Body of pancreas (tissue), 4 donors: ENCODE measurements around the gene STX18.

Source experiments
- POLR2A ChIP-seq, 3 donors: fragments of 450-650 bp; IDR thresholded peaks; one replicate each; pipeline ENCODE4 v1.6.1; 2016; ENCODE audit warnings: antibody characterized with exemption in 3 of 3, mild to moderate bottlenecking in 2 of 3
- TF ChIP-seq, protein P1 (sequence below), 7 experiments: fragments of 450-650 bp in 4 of 7; fragments of 200-600 bp in 3 of 7; sonication (generic) in 3 of 7; IDR thresholded peaks; one replicate each; pipeline ENCODE4 v1.5.1; 2016 to 2019; ENCODE audit warnings: antibody characterized with exemption in 7 of 7

DNA sequence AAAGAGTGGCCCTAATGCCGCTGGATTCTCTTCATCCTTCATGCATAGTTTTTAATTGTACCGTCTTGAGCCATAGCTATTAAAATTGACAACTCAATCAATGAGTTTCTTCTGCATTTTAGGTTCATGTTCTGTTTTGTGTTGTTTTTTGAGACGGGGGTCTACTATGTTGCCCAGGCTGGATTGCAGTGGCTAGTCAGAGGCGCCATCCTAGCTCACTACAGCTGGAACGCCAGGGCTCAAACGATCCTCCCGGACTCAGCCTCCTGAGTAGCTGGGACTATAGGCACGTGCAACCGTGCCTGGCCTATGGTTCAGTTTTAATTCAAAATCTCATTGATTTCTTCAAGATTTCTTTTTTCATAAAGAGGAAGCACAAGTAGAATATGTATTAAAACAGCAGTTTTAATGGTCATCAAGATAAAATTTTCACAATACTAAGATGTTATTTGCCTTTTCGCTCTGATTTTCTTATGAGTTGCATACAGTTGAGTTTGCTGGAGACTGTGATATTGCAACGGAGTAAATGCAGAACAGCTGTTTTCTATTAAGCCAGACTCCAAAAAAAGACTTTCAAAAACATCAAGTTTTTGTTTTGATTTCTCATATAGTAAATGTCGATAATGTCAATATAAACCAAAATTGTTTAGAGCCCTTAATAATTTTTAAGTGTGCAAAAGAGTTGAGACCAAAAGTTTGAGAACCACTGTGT is 1.1 kb upstream of the STX18 start:
- TF ChIP-seq, protein P1, sequence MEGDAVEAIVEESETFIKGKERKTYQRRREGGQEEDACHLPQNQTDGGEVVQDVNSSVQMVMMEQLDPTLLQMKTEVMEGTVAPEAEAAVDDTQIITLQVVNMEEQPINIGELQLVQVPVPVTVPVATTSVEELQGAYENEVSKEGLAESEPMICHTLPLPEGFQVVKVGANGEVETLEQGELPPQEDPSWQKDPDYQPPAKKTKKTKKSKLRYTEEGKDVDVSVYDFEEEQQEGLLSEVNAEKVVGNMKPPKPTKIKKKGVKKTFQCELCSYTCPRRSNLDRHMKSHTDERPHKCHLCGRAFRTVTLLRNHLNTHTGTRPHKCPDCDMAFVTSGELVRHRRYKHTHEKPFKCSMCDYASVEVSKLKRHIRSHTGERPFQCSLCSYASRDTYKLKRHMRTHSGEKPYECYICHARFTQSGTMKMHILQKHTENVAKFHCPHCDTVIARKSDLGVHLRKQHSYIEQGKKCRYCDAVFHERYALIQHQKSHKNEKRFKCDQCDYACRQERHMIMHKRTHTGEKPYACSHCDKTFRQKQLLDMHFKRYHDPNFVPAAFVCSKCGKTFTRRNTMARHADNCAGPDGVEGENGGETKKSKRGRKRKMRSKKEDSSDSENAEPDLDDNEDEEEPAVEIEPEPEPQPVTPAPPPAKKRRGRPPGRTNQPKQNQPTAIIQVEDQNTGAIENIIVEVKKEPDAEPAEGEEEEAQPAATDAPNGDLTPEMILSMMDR (IDR thresholded peaks at IDR 0.05): no peak
- TF ChIP-seq POLR2A (IDR thresholded peaks at IDR 0.05): no peak
